Esophagus muscularis mucosa (tissue), 4 donors: ENCODE results near the gene PHACTR4. TPM values are rescaled to one million over a fixed set of nuclear protein-coding genes. Genes with fewer than 3 reads are reported as not detected.
"Not testable (repeated sequence)": the region's sequence is repeated elsewhere in the genome, so short reads cannot be mapped to it uniquely, and the experiment has no call there.

Experiments
- DNase-seq: peaks from one replicate; pipeline ENCODE4 v3.0.0-alpha.2; 2017; ENCODE audit errors: extremely low spot score
- H3K27ac ChIP-seq, 4 donors: fragments of 200-600 bp; sonication (generic); replicated peaks in 1 of 4; 1 replicate in 3 of 4; 2 replicates in 1 of 4; pipeline ENCODE4 v1.5.1; 2016 to 2019; ENCODE audit warnings: mild to moderate bottlenecking in 1 of 4
- H3K27me3 ChIP-seq, 4 donors: fragments of 200-600 bp; sonication (generic); one replicate each; pipeline versions ENCODE4 v1.5.1 to v1.6.0; 2016 to 2019
- H3K36me3 ChIP-seq, 4 donors: fragments of 200-600 bp; sonication (generic); one replicate each; pipeline ENCODE4 v1.5.1; 2016 to 2019
- H3K4me1 ChIP-seq, 4 donors: fragments of 200-600 bp; sonication (generic); one replicate each; pipeline ENCODE4 v1.5.1; 2016 to 2019
- H3K4me3 ChIP-seq, 4 donors: fragments of 200-600 bp; sonication (generic); 1 replicate in 2 of 4; 2 replicates in 2 of 4; pipeline ENCODE4 v1.5.1; 2016 to 2019; ENCODE audit warnings: mild to moderate bottlenecking in 4 of 4, moderate library complexity in 1 of 4
- H3K9me3 ChIP-seq, 4 donors: fragments of 200-600 bp; sonication (generic); 1 replicate in 3 of 4; 2 replicates in 1 of 4; pipeline ENCODE4 v1.5.1; 2016 to 2019
- EP300 ChIP-seq: sonication (generic); formaldehyde crosslinking; IDR thresholded peaks from one replicate; pipeline ENCODE4 v1.6.1; 2017; ENCODE audit warnings: antibody characterized with exemption
- POLR2A ChIP-seq: fragments of 450-650 bp; IDR thresholded peaks from one replicate; pipeline ENCODE4 v1.6.1; 2017; ENCODE audit warnings: antibody characterized with exemption, moderate library complexity, mild to moderate bottlenecking, low read depth
- POLR2AphosphoS5 ChIP-seq, 2 donors: sonication (generic); formaldehyde crosslinking; IDR thresholded peaks; one replicate each; pipeline ENCODE4 v1.6.1; 2017; ENCODE audit warnings: antibody characterized with exemption in 2 of 2
- WGBS: methylation state at CpG from one replicate; pipeline ENCODE4 v1.1.5; 2018; 5-methylcytosine and 5-hydroxymethylcytosine counted together
- intact Hi-C: fragments of 100-400 bp; cut with DNase I; formaldehyde crosslinking; loops from one replicate; pipeline ENCODE4 v1.15.1; 2023
- total RNA-seq, 4 donors: library from RNA; depleted of rRNA; stranded (reverse); fragments of >200 nt; gene quantifications; one replicate each; pipeline versions ENCODE4 v1.1.0 to v1.2.1, GENCODE V29; 2016
- TF ChIP-seq, protein P1 (sequence below), 3 experiments: fragments of 200-600 bp in 2 of 3; fragments of 450-650 bp in 1 of 3; sonication (generic) in 2 of 3; IDR thresholded peaks; one replicate each; pipeline ENCODE4 v1.5.1; 2017 to 2019; ENCODE audit warnings: antibody characterized with exemption in 3 of 3, mild to moderate bottlenecking in 2 of 3, moderate library complexity in 1 of 3

Gene PHACTR4
- total RNA-seq, 4 donors from 2014 or later, result 21.0 to 32.4 (median 27.7) TPM

DNA sequence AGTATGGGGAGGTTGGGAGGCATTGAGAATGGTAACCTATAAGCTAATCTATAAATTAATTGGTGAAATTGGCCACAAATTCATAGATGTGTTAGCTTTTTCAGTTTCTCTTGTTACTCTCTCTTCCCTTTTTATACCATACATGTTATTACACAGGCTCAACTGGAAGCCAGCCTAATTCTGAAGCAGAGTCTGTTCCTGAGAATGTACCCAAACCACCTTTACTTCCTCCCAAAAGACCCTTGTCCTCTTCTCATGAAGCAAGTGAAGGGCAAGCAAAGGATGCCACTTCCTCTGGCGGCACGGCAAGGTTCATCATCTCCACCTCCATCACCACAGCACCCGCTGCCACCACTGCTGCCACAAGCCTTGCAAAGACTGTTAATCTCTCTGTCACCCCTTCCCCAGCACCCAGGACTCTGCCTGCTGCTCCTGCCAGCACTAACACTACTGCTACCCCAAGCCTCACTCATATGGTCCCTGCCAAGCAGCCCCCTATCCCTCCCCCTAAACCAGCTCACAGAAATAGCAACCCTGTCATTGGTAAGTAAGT lies 96.8 kb downstream of the PHACTR4 start:
- Histone ChIP-seq H3K27me3 (no peaks in the 10 kb centered on the region), H3K9me3 (no peaks in the 10 kb centered on the region), H3K4me3 (no peak overlapping the region), H3K27ac (no peak overlapping the region), H3K4me1 (peaks cover 0 to 3% (median 0%) of the 10 kb centered on the region in 4 donors), H3K36me3 (peaks cover 22 to 70% (median 59%) of the 10 kb centered on the region in 4 donors)
- intact Hi-C loops, result no loop called here
- 93% methylated on average over 3 of the region's 3 CpGs for WGBS
- TF ChIP-seq, protein P1, sequence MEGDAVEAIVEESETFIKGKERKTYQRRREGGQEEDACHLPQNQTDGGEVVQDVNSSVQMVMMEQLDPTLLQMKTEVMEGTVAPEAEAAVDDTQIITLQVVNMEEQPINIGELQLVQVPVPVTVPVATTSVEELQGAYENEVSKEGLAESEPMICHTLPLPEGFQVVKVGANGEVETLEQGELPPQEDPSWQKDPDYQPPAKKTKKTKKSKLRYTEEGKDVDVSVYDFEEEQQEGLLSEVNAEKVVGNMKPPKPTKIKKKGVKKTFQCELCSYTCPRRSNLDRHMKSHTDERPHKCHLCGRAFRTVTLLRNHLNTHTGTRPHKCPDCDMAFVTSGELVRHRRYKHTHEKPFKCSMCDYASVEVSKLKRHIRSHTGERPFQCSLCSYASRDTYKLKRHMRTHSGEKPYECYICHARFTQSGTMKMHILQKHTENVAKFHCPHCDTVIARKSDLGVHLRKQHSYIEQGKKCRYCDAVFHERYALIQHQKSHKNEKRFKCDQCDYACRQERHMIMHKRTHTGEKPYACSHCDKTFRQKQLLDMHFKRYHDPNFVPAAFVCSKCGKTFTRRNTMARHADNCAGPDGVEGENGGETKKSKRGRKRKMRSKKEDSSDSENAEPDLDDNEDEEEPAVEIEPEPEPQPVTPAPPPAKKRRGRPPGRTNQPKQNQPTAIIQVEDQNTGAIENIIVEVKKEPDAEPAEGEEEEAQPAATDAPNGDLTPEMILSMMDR (IDR thresholded peaks at IDR 0.05), result no peak
- TF ChIP-seq EP300, result no peak
- no peak for TF ChIP-seq POLR2A
- DNase-seq, result no peak

DNA sequence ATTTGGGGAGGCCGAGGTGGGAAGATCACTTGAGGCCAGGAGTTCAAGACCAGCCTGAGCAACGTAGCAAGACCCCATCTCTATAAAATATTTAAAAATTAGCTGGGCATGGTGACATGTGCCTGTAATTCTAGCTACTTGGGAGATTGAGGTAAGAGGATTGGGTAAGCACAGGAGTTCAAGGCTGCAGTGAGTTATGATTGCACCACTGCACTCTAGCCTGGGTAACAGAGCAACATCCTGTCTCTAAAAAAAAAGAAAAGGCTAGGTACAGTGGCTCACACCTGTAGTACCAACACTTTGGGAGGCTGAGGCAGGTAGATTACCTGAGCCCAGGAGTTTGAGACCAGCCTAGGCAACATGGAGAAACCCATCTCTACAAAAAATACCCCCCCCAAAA lies 100.6 kb downstream of the PHACTR4 start:
- intact Hi-C loops, result no loop called here
- H3K4me1 ChIP-seq, result peaks cover 0 to 6% (median 0%) of the 10 kb centered on the region in 4 donors
- no peak for TF ChIP-seq POLR2A
- TF ChIP-seq EP300, result no peak
- TF ChIP-seq POLR2AphosphoS5 (IDR thresholded peaks at IDR 0.05), result no peak
- peaks cover 31 to 64% (median 57%) of the 10 kb centered on the region in 4 donors for H3K36me3 ChIP-seq
- no peak overlapping the region for H3K27ac ChIP-seq
- DNase-seq, result no peak
- H3K27me3 ChIP-seq, result no peaks in the 10 kb centered on the region
- 92% methylated on average over 2 of the region's 2 CpGs for WGBS
- no peak overlapping the region for H3K4me3 ChIP-seq
- no peaks in the 10 kb centered on the region for H3K9me3 ChIP-seq

DNA sequence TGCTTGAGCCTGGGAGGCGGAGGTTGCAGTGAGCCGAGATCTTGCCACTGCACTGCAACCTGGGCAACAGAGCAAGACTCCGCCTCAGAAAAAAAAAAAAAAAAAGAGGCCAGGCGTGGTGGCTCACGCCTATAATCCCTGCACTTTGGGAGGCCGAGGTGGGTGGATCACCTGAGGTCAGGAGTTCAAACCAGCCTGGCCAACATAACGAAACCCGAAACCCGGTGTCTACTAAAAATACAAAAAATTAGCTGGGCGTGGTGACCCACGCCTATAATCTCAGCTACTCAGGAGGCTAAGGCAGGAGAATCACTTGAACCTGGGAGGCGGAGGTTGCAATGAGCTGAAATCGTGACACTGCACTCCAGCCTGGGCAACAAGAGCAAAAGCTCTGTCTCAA lies 110.0 kb downstream of the PHACTR4 start:
- intact Hi-C loops, H3K27ac ChIP-seq, DNase-seq, H3K4me3 ChIP-seq, H3K4me1 ChIP-seq, H3K9me3 ChIP-seq, H3K27me3 ChIP-seq: not testable (repeated sequence)
- WGBS, result 90% methylated on average over 13 of the region's 13 CpGs
- H3K36me3 ChIP-seq, result peaks cover 60 to 97% (median 81%) of the 10 kb centered on the region in 4 donors

- H3K27me3 ChIP-seq, result no peaks in the 10 kb centered on the region
- H3K4me1 ChIP-seq, result no peaks in the 10 kb centered on the region
- DNase-seq, result no peak
- no peak overlapping the region for H3K27ac ChIP-seq
- no peak overlapping the region for H3K4me3 ChIP-seq
- WGBS, result 85% methylated on average over 5 of the region's 5 CpGs
- peaks cover 52 to 98% (median 80%) of the 10 kb centered on the region in 4 donors for H3K36me3 ChIP-seq
- no peaks in the 10 kb centered on the region for H3K9me3 ChIP-seq
- intact Hi-C loops, result no loop called here
- TF ChIP-seq EP300, result no peak
- no peak for TF ChIP-seq POLR2A
- TF ChIP-seq POLR2AphosphoS5 (IDR thresholded peaks at IDR 0.05), result no peak
- TF ChIP-seq, protein P1 (IDR thresholded peaks at IDR 0.05), result no peak
Measured at GRCh38 chr1:28480308-28480707, 110.8 kb downstream of the PHACTR4 start.

GRCh38 chr1:28482138-28482537 lies 112.6 kb downstream of the PHACTR4 start:
- no peak overlapping the region for H3K27ac ChIP-seq
- no peaks in the 10 kb centered on the region for H3K9me3 ChIP-seq
- H3K4me3 ChIP-seq, result no peak overlapping the region
- 92% methylated on average over 3 of the region's 3 CpGs for WGBS
- no peaks in the 10 kb centered on the region for H3K27me3 ChIP-seq
- intact Hi-C loops, result no loop called here
- H3K36me3 ChIP-seq, result peaks cover 41 to 99% (median 84%) of the 10 kb centered on the region in 4 donors
- TF ChIP-seq EP300, result no peak
- TF ChIP-seq, protein P1 (IDR thresholded peaks at IDR 0.05), result no peak
- TF ChIP-seq POLR2A, result no peak
- no peak for DNase-seq
- H3K4me1 ChIP-seq, result no peaks in the 10 kb centered on the region

DNA sequence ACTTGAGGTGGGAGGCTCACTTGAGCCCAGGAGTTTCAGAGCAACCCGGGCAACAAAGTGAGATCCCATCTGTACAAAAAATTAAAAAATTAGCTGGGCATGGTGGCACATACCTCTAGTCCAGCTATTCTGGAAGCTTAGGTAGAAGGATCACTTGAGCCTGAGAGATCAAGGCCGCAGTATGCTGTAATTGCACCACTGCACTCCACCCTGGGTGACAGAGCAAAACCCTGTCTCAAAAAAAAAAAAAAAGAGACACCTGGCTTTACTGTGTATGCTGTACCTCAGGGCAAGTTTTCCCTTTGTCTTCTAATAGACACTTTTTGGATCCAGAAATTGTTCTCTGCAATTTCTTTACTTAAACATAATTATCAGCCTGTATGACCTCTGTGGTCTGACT lies 113.2 kb downstream of the PHACTR4 start:
- no peaks in the 10 kb centered on the region for H3K4me1 ChIP-seq
- TF ChIP-seq, protein P1 (IDR thresholded peaks at IDR 0.05), result no peak
- TF ChIP-seq POLR2A, result no peak
- no peak for TF ChIP-seq POLR2AphosphoS5 (IDR thresholded peaks at IDR 0.05)
- no peak for TF ChIP-seq EP300
- H3K4me3 ChIP-seq, result no peak overlapping the region
- no peaks in the 10 kb centered on the region for H3K9me3 ChIP-seq
- intact Hi-C loops, result no loop called here
- DNase-seq, result no peak
- H3K27ac ChIP-seq, result no peak overlapping the region
- whole genome bisulfite sequencing, result 100% methylated on average over 2 of the region's 2 CpGs
- peaks cover 39 to 94% (median 79%) of the 10 kb centered on the region in 4 donors for H3K36me3 ChIP-seq
- no peaks in the 10 kb centered on the region for H3K27me3 ChIP-seq
